ENCODE results near the gene TLNRD1.
"Not testable (repeated sequence)": the region's sequence is repeated elsewhere in the genome, so short reads cannot be mapped to it uniquely, and the experiment has no call there.

TLNRD1 gene

GRCh38 chr15:81000624-81001151, at the start of gene TLNRD1:
TLNRD1 (plus strand) TSS chr15:81000923; CDS start chr15:81002272, 1,349 bp downstream.
- peak; percentile 88 for DNase-seq (ENCODE audit: low spot score)

DNA sequence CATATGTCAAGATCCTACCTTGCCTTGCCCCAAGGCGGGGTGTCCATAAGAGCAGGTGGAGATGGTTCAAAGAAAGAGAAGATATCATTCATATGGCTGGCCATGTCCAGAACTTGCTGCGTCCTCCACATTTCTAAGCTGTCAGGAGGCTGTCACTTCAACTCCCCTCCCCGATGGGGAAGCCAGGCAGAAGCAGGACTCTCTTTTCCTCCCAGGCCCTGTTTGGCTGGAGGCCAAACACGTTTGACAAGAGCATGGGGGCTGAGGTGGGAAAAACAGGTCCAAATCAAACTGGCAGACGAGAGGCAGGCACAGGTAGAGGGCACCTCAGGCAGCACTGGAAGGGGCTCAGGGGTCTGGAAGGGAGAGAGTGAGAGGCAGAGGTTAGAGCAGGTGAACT, 48.8 kb upstream of the TLNRD1 start:
- DNase-seq (ENCODE audit: low spot score), result no peak

- no peak for DNase-seq (ENCODE audit: low spot score)
Observed at GRCh38 chr15:80953001-80953952, 47.4 kb upstream of the TLNRD1 start.

DNA sequence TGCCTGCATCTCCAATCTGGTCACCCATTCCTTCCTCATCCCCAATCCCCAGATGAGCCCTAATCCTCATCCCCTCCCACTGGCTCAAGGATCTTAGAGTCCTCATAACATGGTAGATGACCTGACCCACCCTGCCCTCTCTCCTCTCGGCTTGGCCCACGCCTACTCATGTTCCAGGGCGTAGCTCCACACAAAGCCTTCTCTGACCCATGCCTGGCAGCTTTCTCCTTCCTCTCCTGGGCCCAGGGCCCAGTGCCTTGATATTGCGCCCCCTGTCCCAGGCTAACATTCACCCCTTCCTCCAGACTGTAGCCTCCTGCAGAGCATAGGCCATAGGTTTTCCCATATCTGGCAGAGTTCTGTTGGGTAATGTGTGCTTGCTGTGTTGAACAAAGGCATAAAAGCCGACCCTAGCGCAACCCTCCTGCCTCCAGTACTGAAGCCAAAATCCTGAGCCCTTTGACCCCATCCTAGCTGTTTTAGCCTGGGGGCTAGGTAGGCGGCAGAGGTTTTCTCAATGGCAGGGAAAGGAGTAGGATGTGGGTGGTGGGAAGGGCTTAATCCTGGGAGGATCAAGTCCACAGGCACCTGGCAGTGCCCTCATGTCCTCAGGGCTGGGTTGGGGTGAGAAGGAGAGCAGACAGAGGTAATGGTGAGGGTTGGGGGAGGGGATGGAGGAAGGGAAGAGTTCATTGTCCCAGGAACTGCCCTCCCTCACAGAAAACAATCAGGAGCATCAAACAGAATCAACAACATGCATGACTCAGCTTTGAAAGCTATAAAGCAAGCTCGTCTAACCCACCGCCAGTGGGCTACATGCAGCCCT, 46.6 kb upstream of the TLNRD1 start:
- DNase-seq (ENCODE audit: low spot score), result no peak

DNA sequence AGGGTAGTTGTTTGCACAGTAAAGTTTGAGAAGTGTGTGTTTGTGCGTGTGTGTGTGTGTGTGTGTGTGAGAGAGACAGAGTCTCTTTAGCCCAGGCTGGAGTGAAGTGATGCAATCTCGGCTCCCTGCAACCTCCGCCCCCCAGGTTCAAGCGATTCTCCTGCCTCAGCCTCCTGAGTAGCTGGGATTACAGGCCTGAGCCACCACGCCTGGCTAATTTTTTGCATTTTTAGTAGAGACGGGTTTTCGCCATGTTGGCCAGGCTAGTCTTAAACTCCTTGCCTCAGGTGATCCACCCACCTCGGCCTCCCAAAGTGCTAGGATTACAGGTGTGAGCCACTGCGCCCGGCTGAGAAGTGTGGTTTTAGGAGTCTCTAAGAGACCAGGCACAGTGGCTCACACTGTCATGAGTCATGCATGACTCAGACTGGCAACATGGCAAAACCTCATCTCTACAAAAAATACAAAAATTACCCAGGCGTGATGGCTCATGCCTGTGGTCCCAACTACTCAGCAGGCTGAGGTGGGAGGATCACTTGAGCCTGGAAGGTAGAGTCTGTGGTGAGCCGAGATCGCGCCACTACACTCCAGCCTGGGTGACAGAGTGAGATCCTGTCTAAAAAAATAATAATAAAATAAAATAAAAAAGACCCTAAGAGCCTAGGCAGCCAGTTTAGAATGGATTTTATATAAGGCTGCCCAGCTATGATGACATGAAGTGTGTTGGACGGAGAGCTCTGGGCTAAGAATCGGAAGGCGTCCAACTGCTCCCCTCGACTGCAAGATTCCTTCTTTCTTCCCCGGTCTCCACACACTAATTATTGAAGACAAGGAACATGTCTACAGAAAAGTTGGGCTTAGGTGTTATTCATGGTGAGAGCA, 44.9 kb upstream of the TLNRD1 start:
- DNase-seq (ENCODE audit: low spot score), result not testable (repeated sequence)

- no peak for DNase-seq (ENCODE audit: low spot score)
Observed at GRCh38 chr15:80957556-80957955, 43.2 kb upstream of the TLNRD1 start.

DNA sequence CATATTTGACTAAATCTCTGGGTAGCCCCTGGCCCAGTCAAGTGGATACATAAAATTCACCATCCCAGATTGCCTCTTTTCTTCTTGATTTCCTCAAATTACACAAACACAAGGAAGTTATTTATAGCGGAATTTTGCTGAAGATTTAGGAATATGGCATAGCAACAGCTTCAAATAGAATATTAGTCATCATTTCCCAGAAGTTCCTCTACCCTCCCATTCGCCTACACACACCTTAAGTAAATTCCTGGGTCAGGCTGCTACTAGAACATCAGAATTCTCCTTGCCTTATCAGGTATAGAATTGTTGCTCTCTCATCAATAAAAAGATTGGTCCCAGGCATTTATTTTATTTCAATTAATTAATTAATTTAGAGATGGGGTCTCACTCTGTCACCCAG, 42.7 kb upstream of the TLNRD1 start:
- DNase-seq (ENCODE audit: low spot score), result peak; percentile 67

DNA sequence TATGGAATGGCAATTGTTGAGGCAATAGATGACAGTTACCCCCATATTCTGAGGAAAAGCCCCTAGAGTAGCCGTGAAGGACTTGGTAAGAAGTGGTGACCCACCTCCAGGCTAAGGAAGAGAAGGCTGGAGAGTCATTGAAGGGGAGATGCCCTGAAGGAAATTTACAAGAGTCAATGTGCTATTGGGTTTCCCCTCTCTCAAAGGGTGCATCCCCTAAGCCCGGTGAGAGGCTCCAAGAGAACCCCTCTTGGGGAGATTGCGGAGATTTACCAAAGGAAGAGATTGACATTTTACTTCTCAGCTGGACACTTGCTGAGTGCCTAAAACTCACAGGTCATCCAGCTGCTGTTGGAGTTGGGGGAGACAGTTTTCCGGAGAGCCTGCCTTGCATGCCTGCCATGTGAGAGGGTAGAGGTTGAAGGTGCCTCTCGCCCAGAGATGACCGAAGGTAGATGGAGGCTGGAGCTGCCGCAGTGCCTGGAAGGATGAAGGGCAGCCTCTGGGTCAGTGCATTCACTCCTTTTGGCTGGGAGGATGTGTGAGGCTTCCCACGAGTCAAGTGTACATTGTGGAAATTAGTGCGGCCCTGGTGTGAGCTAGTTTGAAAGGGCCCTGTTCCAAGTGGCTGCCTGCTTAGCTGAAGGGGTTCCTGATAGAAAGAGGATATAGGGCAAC, 41.8 kb upstream of the TLNRD1 start:
- DNase-seq (ENCODE audit: low spot score), result no peak

DNA sequence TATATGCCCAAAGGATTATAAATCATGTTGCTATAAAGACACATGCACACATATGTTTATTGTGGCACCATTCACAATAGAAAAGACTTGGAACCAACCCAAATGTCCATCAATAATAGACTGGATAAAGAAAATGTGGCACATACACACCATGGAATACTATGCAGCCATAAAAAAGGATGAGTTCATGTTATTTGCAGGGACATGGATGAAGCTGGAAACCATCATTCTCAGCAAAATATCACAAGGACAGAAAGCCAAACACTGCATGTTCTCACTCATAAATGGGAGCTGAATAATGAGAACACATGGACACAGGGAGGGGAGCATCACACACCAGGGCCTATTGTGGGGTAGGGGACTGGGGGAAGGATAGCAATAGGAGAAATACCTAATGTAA, 35.3 kb upstream of the TLNRD1 start:
- not testable (repeated sequence) for DNase-seq (ENCODE audit: low spot score)

GRCh38 chr15:80966431-80967197, 34.1 kb upstream of the TLNRD1 start:
- DNase-seq (ENCODE audit: low spot score), result no peak

DNA sequence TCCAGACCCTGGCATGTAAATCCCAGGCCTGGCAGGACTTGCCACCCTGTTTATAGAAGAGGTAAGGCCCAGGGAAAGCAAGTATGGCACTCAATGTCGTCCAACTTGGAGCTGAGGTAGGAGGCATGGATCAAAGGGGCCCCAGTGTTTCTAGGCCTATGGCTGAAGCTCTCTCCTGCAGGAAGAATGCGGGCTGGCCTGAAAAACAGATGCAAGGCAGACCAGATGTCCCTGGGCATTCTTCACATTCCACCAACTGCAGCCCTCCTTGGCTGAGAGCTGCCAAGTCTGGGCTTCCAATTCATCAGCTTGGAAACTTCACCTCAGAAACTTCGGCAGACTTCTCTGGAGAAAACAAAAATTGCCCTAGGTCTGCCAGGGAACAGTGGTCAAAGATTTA, 33.3 kb upstream of the TLNRD1 start:
- no peak for DNase-seq (ENCODE audit: low spot score)

DNA sequence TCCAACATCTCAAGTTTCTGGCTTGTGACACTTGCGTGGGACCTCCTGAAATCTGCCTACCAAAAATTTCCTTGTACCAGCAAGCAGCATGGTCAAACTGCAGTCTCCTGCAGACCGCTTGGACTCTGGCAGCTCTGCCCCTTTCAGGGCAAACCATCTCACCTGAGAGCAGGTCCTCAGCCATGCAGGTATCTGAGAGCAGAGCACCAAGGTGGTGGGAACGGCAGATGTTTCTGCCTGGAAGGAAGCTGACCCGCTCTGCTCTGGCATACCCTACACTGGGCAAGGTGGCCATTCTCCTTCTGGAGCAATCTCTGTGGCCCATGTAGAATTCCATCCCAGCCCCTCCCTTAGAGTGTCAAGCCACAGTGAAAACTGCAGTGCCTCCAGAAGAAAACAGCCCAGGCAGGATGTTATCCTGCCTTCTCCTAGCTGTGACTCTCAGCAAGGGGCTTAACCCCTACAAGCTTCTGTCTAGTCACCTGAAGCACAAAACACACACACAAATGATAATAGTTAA, 32.7 kb upstream of the TLNRD1 start:
- no peak for DNase-seq (ENCODE audit: low spot score)

- no peak for DNase-seq (ENCODE audit: low spot score)
Observed at GRCh38 chr15:80969316-80969715, 31.4 kb upstream of the TLNRD1 start.

- DNase-seq (ENCODE audit: low spot score), result peak; percentile 71
Observed at GRCh38 chr15:80970018-80970657, 30.6 kb upstream of the TLNRD1 start.

GRCh38 chr15:80970658-80971057, 30.1 kb upstream of the TLNRD1 start:
- no peak for DNase-seq (ENCODE audit: low spot score)

- DNase-seq (ENCODE audit: low spot score), result no peak
Observed at GRCh38 chr15:80971143-80971542, 29.6 kb upstream of the TLNRD1 start.

DNA sequence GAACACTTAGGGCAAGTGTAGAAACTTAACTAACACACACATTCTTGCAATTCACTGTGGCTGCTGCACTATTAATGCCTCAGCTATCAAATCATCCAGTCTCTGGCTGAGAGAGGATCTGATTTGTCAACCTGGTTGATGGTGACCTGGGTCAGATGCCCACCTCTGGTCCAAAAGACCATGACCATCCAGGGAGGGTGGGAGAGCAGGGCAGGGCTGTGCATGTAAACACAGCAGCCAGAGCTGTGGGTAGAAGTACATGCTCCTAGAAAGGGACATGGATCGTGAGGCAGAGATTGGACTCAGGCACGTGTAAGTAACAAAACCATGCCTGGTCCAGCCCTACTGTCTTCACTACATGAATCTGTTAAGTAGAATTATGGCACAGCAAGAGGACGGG, 28.4 kb upstream of the TLNRD1 start:
- no peak for DNase-seq (ENCODE audit: low spot score)

DNA sequence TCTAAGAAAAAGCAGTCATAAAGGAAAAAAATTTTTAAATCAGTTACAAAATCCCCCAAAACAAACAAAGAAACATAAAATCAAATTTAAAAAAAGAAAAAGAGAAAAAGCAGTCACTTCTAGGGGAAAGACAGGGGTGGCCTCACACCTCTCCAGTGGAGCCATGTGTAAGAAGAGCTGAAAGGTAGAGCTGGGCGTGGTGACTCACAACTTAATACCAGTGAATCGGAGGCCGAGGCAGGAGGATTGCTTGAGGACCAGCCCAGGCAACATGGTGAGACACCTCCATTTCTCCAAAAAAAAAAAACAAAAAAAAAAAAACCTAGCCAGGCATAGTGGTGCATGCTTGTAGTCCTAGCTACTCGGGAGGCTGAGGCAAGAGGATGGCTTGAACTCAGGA, 25.8 kb upstream of the TLNRD1 start:
- no peak for DNase-seq (ENCODE audit: low spot score)

DNA sequence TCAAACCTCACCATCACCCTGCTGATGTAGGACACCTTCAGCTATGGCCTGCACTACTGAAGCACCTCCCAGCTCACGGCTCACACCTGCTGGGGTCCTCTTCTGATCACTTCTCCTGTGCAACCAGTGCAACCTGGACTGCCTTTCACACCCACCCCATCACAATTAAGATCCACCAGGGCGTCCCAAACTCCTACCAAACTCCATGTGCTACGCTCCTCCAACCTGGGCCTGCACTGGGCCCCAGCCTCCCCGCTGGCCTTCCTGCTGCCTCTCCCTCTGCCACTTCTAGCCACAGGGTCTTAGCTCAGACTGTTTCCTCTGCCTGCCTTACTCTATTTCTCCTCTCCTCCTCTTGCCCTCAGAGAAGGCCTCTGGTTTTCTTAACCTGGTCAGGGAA, 23.9 kb upstream of the TLNRD1 start:
- no peak for DNase-seq (ENCODE audit: low spot score)

DNA sequence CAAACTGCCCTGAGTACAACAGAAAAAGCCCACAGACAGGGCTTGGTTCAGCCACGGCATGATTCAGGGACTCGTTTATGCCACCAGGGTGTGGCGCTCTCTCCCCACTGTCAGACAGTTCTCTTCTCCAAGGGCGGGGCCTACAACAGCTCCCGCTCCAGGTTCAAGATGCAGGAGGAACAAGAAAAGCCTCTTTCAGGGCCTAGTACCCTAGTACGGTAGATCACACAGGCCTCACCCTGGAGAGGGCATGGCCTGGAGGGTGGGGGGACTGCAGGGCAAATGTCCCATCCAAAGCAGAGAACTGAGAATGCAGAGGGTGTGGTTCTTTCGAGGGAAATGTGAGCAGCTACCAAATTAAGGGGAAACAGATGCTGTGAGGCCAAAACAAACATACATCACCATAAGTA, 23.1 kb upstream of the TLNRD1 start:
- DNase-seq (ENCODE audit: low spot score), result peak; percentile 79

Measured in putamen (tissue), 1 donor.